Daoy (cell line): ENCODE results near the gene CCNT2. TPM values are rescaled to one million over a fixed set of nuclear protein-coding genes. Genes with fewer than 3 reads are reported as not detected.
"Not testable (repeated sequence)": the region's sequence is repeated elsewhere in the genome, so short reads cannot be mapped to it uniquely, and the experiment has no call there.

Experiments used
- DNase-seq: peaks from one replicate; pipeline ENCODE4 v3.0.0-alpha.2; 2015; ENCODE audit warnings: low read depth
- total RNA-seq: library from RNA; depleted of rRNA; stranded (reverse); fragments of >200 nt; shearing (Covaris generic); gene quantifications from 2 replicates; pipeline ENCODE4 v1.2.3, GENCODE V29; 2014

Gene CCNT2
- total RNA-seq, 1 experiment from 2014 or later, result 15.8 TPM

DNA sequence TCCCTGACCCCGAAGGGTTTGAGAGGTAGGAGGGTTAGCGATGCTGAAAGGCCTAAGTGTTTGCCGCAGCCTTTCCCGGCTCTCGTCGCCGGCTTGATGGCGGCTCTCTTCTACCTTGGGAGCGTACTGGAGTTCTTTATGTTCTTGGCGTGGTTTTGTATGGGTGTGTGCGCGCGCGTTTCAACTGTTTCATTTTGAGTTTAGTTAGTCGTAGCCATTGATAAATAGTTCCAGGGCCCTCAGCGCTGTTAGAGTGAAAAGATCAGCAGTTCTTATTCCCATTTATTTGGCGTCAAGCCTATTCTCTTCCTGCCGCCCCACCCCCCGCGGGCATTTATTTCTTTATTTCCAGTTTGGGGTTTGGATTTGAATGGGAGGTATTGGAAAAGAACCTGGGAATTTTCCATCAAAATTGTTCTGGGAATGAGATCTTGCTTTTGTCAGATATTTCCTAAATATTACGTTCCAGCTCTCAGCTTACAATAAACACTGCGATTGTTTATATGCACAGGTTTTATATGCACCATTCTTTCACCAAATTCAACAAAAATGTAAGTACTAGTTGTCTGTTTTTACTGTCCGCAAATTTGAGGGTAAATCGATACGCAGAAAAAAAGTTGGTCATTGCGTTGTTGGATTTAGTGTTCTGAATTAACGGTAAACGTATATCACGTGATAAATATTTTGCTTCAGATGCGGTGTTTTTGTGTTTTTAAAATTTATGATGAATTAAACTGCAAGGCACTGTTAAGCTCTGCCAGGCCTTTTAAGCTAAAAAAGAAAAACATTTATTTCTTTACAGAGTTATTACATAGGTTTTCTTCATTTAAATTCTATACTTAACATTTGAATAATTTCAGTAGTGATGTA lies 954 bp downstream of the CCNT2 start:
- peak; percentile 32 for DNase-seq

DNA sequence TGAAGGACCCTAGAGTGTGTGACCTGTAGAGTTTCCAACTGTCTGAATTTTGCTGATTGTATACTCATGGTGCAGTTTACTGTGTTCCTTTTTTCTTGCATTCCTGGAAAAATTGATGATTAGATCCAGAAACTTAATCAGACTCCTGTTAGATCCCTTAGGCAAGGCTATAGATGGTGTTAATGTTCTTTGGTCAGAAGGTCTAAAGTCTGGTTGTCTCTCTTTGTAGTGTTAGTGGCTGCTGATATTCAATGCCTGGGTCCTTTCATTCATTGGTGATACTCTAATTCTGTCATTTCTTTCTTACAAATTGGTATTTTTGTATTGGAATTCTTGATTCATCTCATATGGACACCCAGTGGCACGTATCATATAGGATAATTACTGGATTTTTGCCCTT lies 6.3 kb downstream of the CCNT2 start:
- DNase-seq, result no peak

DNA sequence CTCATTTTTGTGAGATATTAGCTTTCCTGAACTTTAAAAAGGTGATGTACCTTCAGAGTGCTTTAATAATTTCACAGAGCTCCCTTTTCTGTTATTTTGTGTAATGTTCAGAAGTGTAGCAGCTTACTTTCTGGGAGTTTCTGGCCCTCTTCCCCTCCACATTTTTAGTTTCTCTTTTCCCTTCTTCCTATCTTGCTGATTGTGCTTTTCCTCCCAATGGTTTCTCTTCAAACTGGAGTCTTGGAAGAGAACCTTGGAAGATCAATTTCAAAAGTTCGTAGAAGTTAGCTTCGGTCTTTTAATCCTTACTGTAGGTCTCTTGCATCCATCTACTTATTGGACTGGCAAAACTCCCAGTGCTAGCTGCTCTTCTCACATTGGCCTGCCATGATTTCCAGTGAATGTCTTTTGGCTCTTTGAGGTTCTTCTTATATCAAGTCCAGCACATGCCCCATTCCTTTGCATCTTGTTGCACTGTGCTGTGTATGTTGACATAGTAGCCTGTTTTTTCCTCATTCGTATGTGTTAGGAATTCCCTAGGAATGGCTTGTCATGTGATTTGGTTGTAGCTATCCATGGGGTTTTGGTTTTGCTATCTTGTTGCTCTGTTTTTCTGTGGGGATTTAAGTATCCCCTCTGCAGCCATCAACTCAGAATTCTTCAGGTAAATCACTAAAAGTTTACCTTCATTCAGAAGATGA lies 7.8 kb downstream of the CCNT2 start:
- DNase-seq, result no peak

DNA sequence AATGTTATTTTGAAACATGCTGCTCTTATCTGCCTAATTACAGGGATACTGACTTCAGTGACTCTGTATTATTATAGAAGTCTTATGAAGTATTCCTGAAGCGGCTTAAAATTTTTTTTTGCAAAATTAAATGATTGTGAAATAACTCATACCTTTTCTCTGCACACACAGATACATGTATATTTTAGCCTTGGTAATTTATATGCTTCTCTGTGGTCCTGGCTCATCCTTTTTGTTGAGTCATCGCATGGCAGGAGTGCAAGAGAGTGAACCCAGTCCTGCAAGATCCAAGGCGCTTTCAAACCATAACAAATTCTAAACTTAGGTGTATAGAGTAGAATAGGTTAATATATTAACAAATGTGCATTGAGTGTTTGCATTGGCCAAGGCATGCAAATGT lies 8.6 kb downstream of the CCNT2 start:
- peak; percentile 10 for DNase-seq

DNA sequence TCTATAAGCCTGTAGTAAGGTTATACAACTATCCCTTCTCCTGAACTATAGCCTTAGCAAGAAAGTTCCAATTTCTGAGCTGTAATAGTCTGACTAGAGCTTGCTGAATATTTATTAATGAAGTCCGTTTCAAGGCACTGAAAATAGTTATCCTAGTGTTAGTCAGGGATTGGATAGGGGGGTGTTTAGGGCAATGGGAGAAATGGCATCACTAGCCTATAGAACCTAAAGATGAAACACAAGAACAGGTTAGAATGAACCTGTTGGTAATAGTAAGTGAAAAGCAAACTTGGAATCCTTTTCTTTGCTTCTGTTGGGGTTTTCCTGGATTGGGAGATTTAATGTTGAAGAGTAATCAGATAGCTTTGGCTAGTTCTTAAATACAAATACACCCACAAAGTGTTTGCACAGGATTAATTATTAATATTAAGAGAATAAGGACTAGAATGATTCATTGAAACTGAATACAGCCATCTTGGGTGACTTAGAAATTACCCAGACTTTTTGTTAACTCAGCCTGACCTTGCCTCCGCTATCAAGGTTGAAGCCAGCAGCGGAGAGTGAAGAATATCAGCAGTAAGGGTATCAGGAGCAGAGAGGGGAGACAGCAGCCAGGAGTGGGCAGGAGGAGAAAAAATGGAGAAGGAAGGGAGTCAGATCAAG lies 14.4 kb downstream of the CCNT2 start:
- DNase-seq, result no peak

DNA sequence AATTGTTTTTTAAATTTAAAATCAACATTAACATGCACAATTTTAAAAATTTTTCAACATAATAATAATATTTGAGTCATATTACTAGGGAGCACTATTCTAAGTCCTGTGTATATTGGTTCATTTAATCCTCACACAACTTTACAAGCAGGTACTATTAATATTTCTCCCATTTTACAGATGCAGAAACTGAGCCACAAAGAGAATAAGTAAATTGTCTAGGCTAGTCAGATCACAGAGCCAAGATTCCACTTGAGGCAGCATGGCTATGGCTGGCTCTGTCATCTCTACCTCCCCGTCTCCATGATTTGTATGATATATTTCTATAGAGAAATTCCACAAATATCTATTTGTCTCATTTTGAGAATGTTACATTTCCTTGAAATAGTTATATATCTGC lies 15.1 kb downstream of the CCNT2 start:
- DNase-seq, result no peak

DNA sequence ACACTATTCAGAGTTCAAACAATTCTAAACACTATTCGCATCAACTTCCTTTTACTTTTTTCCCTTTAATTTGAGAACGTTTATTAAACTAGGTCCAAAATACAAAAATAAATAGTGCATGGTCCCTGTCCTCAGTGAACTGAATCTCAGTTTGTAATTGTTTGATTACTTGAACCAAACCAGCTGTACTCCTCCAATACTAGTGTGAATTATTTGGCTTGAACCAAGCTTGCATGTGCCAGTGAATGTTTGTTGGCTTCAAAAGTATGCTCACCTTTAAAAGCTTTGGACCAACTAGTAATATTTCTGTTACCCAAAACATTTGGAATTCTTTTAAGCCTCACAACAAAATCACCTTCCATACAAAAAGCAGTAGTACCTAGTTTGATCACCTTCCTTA lies 15.5 kb downstream of the CCNT2 start:
- DNase-seq, result no peak

DNA sequence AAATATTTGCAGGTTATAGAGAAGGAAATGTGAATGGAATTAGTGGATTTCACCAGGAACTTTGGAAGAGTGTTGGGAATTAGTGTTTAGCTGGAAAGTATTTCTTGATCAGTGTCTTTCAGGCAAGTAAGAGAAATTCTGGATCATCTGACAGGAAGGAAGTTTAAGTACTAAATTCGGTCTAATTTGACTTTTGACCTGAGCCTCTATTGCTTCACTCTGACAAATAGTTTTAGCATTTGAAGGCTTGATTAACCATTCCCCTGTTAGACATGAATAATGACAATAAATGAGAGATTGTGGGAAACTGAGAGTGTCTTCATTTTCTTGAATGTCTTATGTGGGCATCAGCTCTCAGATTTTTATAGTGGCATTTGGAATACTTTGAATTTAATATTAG lies 16.0 kb downstream of the CCNT2 start:
- no peak for DNase-seq

DNA sequence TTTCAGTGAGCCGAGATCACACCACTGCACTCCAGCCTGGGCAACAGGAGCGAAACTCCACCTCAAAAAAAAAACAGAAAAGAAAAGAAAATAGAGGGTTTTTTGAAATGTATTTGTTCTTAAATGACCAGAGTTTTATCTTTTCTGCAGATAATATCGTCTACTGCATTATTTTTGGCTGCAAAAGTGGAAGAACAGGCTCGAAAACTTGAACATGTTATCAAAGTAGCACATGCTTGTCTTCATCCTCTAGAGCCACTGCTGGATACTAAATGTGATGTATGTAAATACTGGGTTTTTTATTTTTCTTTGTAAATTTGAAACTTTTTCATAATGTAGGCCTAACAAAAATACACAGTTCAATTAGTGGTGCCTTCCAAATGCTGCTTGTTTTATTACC lies 18.1 kb downstream of the CCNT2 start:
- no peak for DNase-seq

DNA sequence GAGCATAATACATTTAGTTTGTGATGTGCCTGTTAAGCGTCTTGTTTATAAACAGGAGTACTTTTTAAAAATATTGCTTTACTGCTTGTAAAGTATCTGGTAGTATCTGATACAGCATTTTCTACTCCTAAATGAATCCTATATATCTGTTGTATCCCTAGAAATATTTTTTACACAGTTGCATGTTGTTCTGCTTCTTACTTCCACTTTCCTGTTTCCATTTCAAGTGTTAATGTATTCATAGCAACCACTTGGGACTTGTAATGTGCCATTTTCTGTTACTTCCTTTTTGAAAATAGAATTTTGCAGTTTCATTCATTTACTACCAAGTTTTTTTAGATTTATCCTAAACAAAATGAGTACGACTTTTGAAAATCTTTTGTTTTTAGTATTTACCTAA lies 24.9 kb downstream of the CCNT2 start:
- DNase-seq, result no peak

DNA sequence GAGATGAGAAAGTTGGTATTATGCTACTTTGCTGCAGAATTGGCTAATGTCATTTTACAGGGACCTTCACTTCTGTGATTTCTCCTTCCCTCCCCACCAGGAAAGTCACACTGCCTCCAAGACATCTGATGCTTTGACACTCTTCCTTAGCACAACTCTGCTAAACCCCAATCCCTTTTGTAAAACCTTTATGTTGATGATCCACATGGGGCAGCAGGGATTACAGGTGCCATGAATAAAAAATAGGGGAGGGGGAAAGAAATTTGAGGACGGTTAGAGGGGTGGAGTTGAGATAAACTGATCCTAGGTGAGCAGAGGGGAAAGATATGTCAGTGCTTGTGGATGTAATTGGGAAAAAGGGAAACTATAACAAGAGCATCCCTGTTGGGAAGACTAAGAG lies 26.4 kb downstream of the CCNT2 start:
- no peak for DNase-seq

DNA sequence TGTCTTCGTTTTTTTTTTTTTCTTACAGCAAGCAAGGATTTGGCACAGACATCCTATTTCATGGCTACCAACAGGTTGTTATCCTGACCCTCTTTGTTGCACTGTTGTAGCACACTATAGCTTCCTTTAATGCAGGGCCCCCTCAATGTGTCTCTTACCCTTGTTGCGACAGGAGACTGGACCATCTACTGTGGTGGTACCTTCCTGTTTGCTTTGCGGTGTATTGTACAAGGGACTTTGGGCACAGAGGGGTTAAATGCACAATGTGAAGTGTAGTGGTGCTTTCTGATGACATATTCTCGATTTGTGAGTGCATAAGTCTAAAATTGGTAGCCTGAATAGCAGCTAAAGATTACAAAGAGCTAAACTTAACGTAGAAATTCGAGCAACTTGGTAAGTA lies 27.5 kb downstream of the CCNT2 start:
- no peak for DNase-seq

DNA sequence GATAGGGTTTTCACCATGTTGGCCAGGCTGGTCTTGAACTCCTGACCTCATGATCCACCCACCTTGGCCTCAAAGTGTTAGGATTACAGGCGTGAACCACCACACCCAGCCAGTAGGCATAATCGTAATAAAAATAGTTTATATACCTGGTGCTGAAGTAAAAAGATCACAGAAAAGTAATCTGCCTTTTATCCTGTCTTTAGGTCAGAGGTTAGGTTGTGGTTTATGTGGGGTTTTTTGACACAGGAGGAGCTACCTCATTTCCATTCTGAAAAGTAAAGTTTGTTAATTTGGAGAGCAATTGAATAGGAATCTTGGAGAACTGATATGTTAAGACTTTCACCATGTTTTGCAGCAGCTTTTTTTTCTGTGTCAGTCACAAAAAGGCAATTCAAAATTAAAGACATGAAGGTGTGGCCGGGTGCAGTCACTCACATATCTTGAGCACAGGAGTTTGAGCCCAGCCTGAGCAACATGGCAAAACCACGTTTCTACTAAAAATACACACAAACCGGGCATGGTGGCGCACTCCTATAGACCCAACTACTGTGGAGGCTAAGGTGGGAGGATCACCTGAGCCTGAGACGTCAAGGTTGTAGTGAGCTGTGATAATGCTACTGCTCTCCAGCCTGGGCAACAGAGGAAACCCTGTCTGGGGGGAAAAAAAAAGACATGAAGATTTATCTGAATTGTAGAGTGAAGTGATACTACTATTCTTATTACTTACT lies 31.5 kb downstream of the CCNT2 start:
- no peak for DNase-seq

DNA sequence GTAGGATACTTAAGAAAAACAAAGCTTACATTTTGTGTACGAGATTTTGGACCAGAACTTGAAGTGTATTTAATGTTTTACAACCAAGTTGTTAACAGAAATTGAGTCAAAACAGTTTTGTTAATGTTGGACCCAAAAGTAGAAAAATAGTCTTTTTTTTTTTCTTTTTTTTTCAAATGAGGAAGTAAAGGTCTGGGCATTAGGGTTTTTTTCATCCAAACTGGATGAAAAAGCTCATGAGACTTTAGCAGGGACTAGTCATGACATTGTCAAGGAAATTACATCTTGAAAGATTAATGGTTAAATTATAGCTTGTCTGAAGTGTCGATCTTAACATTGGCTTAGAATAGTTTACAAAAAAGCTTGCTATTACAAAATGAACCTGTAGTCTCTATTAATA lies 32.3 kb downstream of the CCNT2 start:
- DNase-seq, result no peak

DNA sequence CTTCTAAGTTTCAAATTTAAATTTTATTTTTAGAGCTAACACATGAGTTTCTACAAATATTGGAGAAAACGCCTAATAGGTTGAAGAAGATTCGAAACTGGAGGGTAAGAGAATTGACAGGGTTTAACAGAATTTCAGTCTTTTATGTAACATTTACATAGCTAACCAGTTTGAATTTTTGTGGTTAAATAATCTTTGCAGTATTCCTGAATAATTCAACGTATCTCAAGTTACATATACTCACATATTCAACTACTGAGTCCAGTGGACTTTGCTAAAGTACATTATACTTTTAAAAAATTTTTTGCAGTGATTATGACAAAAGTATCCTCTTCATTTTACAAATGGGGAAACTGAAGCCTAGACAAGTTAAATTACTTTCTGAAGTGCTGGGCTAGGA lies 34.0 kb downstream of the CCNT2 start:
- no peak for DNase-seq

DNA sequence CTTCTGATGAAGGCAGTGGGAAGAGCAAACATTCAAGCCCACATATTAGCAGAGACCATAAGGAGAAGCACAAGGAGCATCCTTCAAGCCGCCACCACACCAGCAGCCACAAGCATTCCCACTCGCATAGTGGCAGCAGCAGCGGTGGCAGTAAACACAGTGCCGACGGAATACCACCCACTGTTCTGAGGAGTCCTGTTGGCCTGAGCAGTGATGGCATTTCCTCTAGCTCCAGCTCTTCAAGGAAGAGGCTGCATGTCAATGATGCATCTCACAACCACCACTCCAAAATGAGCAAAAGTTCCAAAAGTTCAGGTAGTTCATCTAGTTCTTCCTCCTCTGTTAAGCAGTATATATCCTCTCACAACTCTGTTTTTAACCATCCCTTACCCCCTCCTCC lies 35.4 kb downstream of the CCNT2 start:
- no peak for DNase-seq

DNA sequence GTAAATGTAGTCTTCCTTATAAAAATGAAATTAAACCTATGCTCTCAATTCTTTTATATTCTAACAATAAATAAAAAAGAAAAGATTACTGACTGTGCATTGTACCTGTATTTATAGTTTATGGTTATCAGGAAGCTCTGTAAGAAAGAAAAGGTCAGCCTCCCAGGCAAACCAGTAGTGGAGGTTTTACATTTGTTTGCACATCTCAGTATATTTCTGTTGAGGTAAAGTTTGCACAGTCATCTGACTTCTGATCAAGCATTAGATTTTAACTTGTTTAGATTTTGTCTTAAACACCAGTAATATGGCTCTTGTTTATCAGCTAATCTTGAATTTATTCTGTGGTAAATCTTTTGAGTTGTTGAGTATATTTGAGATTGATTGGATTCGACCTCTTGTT lies 37.1 kb downstream of the CCNT2 start:
- no peak for DNase-seq

DNA sequence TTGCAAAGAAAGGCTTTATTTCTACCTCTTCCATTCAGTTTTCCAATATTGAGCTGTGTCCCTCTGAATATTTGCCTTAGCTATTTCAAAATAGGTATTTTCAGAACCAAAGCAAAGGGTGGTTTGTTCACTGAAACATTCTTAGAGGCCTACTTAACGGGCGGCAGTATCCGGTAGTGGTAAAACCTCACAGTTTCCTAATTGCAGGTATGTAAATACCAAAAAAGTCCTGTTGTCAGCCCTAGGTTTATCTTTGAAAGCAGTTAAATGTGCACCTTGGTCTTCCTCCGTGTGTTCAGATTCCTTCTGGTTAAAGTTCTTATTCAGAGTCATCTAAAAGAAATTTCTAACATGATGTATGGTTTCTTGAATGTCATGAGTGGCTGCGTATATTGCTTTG lies 38.9 kb downstream of the CCNT2 start:
- DNase-seq, result no peak

DNA sequence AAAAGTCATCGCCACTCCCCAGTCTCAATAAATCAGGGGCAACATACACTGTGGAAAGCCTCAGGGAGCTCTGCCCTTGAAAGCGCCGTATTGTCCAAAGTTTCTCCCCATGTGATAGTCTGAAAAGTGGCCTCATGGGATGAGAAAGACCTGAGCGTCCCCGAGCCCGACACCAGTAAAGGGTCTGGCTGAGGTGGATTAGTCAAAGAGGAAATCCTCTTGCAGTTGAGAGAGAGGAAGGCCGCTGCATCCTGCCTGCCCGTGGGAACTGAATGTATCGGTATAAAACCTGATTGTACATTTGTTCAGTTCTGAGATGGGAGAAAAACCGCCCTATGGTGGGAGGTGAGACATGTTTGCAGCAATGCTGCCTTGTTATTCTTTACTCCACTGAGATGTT lies 48.5 kb downstream of the CCNT2 start:
- DNase-seq, result not testable (repeated sequence)

DNA sequence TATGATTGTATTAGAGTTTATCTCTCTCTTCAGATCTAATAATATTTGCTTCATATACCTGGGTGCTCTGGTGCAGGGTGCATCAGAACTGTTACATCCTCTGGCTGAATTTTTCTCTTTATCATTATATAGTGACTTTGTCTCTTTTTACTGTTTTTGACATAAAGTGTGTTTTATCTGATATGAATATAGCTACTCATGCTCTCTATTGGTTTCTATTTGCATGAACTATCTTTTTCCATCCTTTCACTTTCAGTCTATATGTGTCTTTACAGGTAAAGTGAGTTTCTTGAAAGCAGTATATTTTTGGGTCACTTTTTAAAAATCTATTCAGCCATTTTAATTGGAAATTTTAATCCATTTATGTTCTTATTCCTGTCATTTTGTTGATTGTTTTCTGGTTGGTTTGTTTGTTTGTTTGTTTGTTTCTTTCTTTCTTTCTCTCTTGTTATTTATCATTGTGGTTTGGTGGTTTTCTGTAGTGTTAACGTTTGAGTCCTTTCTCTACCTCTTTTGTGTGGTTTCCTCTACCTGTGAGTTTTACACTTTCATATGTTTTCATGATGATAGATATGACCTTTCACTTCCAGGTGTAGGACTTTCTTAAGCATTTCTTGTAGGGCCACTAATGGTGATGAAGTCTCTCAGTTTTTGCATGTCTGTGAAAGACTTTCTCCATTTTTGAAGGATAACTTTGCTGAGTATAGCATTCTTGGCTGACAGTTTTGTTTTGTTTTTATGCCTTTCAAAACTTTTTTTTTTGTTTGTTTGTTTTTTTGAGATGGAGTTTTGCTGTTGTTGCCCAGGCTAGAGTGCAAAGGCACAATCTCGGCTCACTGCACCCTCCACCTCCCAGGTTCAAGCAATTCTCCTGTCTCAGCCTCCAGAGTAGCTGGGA lies 54.9 kb downstream of the CCNT2 start:
- no peak for DNase-seq
